Liver (tissue), 9 donors: Measurements from ENCODE around the gene C2orf69. TPM values are rescaled to one million over a fixed set of nuclear protein-coding genes. Genes with fewer than 3 reads are reported as not detected.
"Not testable (repeated sequence)": the region's sequence is repeated elsewhere in the genome, so short reads cannot be mapped to it uniquely, and the experiment has no call there.

Experiments
- DNase-seq: peaks from one replicate; pipeline ENCODE4 v3.0.0-alpha.2; 2017; ENCODE audit warnings: low spot score
- H3K27ac ChIP-seq, 2 donors: one replicate each; pipeline ENCODE4 v1.7.0; 2013; ENCODE audit warnings: inconsistent platforms in 2 of 2, low read length in 2 of 2, control low read depth in 1 of 2, low read depth in 1 of 2, mild to moderate bottlenecking in 1 of 2
- H3K27me3 ChIP-seq, 4 donors: one replicate each; pipeline versions ENCODE4 v1.6.1 to v1.7.0; 2013; ENCODE audit warnings: low read length in 3 of 4, inconsistent platforms in 1 of 4, mild to moderate bottlenecking in 1 of 4, moderate library complexity in 1 of 4; ENCODE audit not compliant: control insufficient read depth in 4 of 4, insufficient read depth in 4 of 4
- H3K36me3 ChIP-seq, 4 donors: one replicate each; pipeline versions ENCODE4 v1.6.1 to v1.7.0; 2013; ENCODE audit warnings: low read length in 3 of 4, mild to moderate bottlenecking in 3 of 4, low read depth in 1 of 4, moderate library complexity in 1 of 4; ENCODE audit not compliant: control insufficient read depth in 4 of 4, insufficient read depth in 3 of 4
- H3K4me1 ChIP-seq, 4 donors: one replicate each; pipeline versions ENCODE4 v1.6.1 to v1.7.0; 2013; ENCODE audit warnings: low read length in 3 of 4, mild to moderate bottlenecking in 3 of 4, moderate library complexity in 1 of 4; ENCODE audit not compliant: control insufficient read depth in 4 of 4, insufficient read depth in 4 of 4
- H3K4me3 ChIP-seq, 3 donors: one replicate each; pipeline versions ENCODE4 v1.6.1 to v1.7.0; 2013; ENCODE audit warnings: low read length in 3 of 3, control low read depth in 1 of 3, low read depth in 1 of 3, mild to moderate bottlenecking in 1 of 3
- H3K9ac ChIP-seq, 2 donors: one replicate each; pipeline ENCODE4 v1.7.0; 2013; ENCODE audit warnings: low read length in 2 of 2, mild to moderate bottlenecking in 2 of 2, moderate library complexity in 2 of 2, control low read depth in 1 of 2, low read depth in 1 of 2
- H3K9me3 ChIP-seq, 4 donors: one replicate each; pipeline versions ENCODE4 v1.6.1 to v1.7.0; 2013; ENCODE audit warnings: low read length in 3 of 4; ENCODE audit not compliant: control insufficient read depth in 4 of 4
- FOXA2 ChIP-seq: IDR thresholded peaks from 2 replicates; pipeline ENCODE4 v1.6.1; 2016; ENCODE audit warnings: antibody characterized with exemption
- HNF4A ChIP-seq, 2 donors: conservative IDR thresholded peaks; 2 replicates each; pipeline ENCODE4 v1.6.1; 2016; ENCODE audit warnings: antibody characterized with exemption in 2 of 2, mild to moderate bottlenecking in 2 of 2
- NR2F2 ChIP-seq: IDR thresholded peaks from 2 replicates; pipeline ENCODE4 v1.6.1; 2016; ENCODE audit warnings: antibody characterized with exemption
- RAD21 ChIP-seq, 2 donors: IDR thresholded peaks; 2 replicates each; pipeline ENCODE4 v1.6.1; 2016; ENCODE audit warnings: antibody characterized with exemption in 2 of 2, mild to moderate bottlenecking in 2 of 2
- RXRA ChIP-seq, 2 donors: IDR thresholded peaks; 2 replicates each; pipeline ENCODE4 v1.6.1; 2017 to 2018; ENCODE audit warnings: antibody characterized with exemption in 2 of 2, mild to moderate bottlenecking in 1 of 2
- SP1 ChIP-seq: IDR thresholded peaks from 2 replicates; pipeline ENCODE4 v1.6.1; 2018; ENCODE audit warnings: antibody characterized with exemption, mild to moderate bottlenecking
- TAF1 ChIP-seq: conservative IDR thresholded peaks from 2 replicates; pipeline ENCODE4 v1.6.1; 2016; ENCODE audit warnings: antibody characterized with exemption, mild to moderate bottlenecking
- YY1 ChIP-seq: IDR thresholded peaks from 2 replicates; pipeline ENCODE4 v1.6.1; 2016; ENCODE audit warnings: antibody characterized with exemption, mild to moderate bottlenecking
- WGBS: extraction: QIAGEN DNeasy Blood & Tissue Kit; methylation state at CpG from one replicate; pipeline ENCODE4 v1.1.7; 2013; 5-methylcytosine and 5-hydroxymethylcytosine counted together
- polyA plus RNA-seq, 2 donors: library from polyadenylated mRNA; stranded (reverse) in 1 of 2; unstranded in 1 of 2; fragments of 200-250 nt in 1 of 2; fragments of >200 nt in 1 of 2; fragmentation: Nextera tagmentation in 1 of 2; extraction: Ambion mirVana in 1 of 2; gene quantifications; one replicate each; pipeline versions ENCODE4 v1.2.1 to v1.2.3, GENCODE V29; 2013 to 2015
- total RNA-seq, 2 donors: library from RNA; depleted of rRNA; stranded (reverse); fragments of >200 nt; gene quantifications; one replicate each; pipeline ENCODE4 v1.2.3, GENCODE V29; 2014
- TF ChIP-seq, protein P1 (sequence below): fragments of 150-350 bp; IDR thresholded peaks from 2 replicates; pipeline ENCODE4 v1.5.1; 2017; ENCODE audit warnings: improper control_type of control experiment, low read depth, low read length; ENCODE audit not compliant: missing input control
- TF ChIP-seq, protein P2 (sequence below): IDR thresholded peaks from 2 replicates; pipeline ENCODE4 v1.6.1; 2016; ENCODE audit warnings: antibody characterized with exemption
- TF ChIP-seq, protein P3 (sequence below): IDR thresholded peaks from 2 replicates; pipeline ENCODE4 v1.6.1; 2016; ENCODE audit warnings: antibody characterized with exemption
- TF ChIP-seq, protein P4 (sequence below): IDR thresholded peaks from 2 replicates; pipeline ENCODE4 v1.6.1; 2016; ENCODE audit warnings: antibody characterized with exemption, mild to moderate bottlenecking
- donor health status: healthy.
- donor health status: healthy.
- donor health status: healthy.
- donor health status: healthy.
- donor health status: healthy.

The C2orf69 gene
- total and polyA plus RNA-seq, 4 donors: 4.3 to 9.1 (median 6.2) TPM

DNA sequence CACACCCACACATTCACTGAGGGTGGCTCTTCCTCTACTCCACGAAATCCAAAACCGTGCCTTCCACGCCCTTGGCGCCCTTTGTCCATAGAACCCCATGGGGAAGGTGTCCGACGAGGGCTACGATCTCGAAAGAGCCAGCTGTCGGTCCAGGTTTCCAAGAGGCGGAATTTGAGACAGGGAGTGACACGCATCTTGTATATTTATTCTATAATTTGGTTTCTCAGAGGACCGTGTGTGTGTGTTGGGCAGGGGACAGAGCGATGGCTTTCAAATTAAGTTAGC, 726 bp downstream of the C2orf69 start:
- TF ChIP-seq, protein P1, sequence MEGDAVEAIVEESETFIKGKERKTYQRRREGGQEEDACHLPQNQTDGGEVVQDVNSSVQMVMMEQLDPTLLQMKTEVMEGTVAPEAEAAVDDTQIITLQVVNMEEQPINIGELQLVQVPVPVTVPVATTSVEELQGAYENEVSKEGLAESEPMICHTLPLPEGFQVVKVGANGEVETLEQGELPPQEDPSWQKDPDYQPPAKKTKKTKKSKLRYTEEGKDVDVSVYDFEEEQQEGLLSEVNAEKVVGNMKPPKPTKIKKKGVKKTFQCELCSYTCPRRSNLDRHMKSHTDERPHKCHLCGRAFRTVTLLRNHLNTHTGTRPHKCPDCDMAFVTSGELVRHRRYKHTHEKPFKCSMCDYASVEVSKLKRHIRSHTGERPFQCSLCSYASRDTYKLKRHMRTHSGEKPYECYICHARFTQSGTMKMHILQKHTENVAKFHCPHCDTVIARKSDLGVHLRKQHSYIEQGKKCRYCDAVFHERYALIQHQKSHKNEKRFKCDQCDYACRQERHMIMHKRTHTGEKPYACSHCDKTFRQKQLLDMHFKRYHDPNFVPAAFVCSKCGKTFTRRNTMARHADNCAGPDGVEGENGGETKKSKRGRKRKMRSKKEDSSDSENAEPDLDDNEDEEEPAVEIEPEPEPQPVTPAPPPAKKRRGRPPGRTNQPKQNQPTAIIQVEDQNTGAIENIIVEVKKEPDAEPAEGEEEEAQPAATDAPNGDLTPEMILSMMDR: no peak
- TF ChIP-seq TAF1 (no peak), HNF4A (conservative IDR thresholded peaks at IDR 0.05) (no peak), SP1 (no peak), RXRA (IDR thresholded peaks at IDR 0.05) (no peak), FOXA2 (no peak), RAD21 (IDR thresholded peaks at IDR 0.05) (no peak), YY1 (no peak), NR2F2 (no peak)
- TF ChIP-seq, protein P2, sequence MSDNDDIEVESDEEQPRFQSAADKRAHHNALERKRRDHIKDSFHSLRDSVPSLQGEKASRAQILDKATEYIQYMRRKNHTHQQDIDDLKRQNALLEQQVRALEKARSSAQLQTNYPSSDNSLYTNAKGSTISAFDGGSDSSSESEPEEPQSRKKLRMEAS: no peak
- TF ChIP-seq, protein P3, sequence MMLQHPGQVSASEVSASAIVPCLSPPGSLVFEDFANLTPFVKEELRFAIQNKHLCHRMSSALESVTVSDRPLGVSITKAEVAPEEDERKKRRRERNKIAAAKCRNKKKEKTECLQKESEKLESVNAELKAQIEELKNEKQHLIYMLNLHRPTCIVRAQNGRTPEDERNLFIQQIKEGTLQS: no peak
- TF ChIP-seq, protein P4, sequence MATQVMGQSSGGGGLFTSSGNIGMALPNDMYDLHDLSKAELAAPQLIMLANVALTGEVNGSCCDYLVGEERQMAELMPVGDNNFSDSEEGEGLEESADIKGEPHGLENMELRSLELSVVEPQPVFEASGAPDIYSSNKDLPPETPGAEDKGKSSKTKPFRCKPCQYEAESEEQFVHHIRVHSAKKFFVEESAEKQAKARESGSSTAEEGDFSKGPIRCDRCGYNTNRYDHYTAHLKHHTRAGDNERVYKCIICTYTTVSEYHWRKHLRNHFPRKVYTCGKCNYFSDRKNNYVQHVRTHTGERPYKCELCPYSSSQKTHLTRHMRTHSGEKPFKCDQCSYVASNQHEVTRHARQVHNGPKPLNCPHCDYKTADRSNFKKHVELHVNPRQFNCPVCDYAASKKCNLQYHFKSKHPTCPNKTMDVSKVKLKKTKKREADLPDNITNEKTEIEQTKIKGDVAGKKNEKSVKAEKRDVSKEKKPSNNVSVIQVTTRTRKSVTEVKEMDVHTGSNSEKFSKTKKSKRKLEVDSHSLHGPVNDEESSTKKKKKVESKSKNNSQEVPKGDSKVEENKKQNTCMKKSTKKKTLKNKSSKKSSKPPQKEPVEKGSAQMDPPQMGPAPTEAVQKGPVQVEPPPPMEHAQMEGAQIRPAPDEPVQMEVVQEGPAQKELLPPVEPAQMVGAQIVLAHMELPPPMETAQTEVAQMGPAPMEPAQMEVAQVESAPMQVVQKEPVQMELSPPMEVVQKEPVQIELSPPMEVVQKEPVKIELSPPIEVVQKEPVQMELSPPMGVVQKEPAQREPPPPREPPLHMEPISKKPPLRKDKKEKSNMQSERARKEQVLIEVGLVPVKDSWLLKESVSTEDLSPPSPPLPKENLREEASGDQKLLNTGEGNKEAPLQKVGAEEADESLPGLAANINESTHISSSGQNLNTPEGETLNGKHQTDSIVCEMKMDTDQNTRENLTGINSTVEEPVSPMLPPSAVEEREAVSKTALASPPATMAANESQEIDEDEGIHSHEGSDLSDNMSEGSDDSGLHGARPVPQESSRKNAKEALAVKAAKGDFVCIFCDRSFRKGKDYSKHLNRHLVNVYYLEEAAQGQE: no peak
- under 1% methylated on average over 13 of the region's 13 CpGs for WGBS
- DNase-seq: no peak

DNA sequence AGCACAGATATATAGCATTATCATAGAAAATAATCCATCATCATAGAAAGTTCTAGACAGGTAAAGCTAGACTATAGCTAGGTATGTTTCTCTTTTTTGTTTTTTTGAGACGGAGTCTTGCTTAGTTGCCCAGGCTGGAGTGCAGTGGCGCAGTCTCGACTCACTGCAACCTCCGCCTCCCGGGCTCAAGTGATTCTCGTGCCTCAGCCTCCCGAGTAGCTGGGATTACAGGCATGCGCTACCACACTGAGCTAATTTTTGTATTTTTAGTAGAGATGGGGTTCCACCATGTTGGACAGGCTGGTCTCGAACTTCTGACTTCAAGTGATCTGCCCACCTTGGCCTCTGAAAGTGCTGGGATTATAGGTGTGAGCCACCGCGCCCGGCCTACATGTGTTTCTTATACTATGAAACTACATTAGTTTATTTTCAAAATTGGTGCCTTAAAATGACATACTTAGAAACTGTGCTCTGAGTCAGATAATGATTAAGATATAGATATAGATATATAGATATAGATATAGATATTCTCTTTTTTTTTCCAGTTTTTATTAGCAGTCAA, 1.5 kb downstream of the C2orf69 start:
- H3K4me3 ChIP-seq: peak overlapping the region in 1 of 3 donors; percentile 93
- not testable (repeated sequence) for H3K9ac ChIP-seq, H3K27me3 ChIP-seq, H3K9me3 ChIP-seq, H3K27ac ChIP-seq, DNase-seq, H3K36me3 ChIP-seq
- 95% methylated on average over 12 of the region's 12 CpGs for WGBS
- H3K4me1 ChIP-seq: peaks cover 0 to 19% (median 15%) of the 10 kb centered on the region in 4 donors

More for the DNA sequence above, 726 bp downstream of the C2orf69 start:
- H3K4me3 ChIP-seq: peak overlapping the region; percentile 85 to 96 (median 93)
- H3K27me3 ChIP-seq: no peaks in the 10 kb centered on the region
- H3K27ac ChIP-seq: peak overlapping the region; percentile 90 to 97
- peaks cover 0 to 19% (median 15%) of the 10 kb centered on the region in 4 donors for H3K4me1 ChIP-seq
- no peaks in the 10 kb centered on the region for H3K9me3 ChIP-seq
- peaks cover 0 to 2% (median 0%) of the 10 kb centered on the region in 4 donors for H3K36me3 ChIP-seq
- H3K9ac ChIP-seq: peak overlapping the region; percentile 64 to 83
